CD4-positive, alpha-beta T cell treated with Interleukin-2 at 100 ng/mL for 4 hours (primary cell): Measurements from ENCODE around the gene TBC1D10B.
"Not testable (repeated sequence)": the region's sequence is repeated elsewhere in the genome, so short reads cannot be mapped to it uniquely, and the experiment has no call there.

Source experiments
- DNase-seq: peaks from one replicate; pipeline ENCODE4 v3.0.0-alpha.2; 2020; ENCODE audit warnings: low spot score

TBC1D10B gene

DNA sequence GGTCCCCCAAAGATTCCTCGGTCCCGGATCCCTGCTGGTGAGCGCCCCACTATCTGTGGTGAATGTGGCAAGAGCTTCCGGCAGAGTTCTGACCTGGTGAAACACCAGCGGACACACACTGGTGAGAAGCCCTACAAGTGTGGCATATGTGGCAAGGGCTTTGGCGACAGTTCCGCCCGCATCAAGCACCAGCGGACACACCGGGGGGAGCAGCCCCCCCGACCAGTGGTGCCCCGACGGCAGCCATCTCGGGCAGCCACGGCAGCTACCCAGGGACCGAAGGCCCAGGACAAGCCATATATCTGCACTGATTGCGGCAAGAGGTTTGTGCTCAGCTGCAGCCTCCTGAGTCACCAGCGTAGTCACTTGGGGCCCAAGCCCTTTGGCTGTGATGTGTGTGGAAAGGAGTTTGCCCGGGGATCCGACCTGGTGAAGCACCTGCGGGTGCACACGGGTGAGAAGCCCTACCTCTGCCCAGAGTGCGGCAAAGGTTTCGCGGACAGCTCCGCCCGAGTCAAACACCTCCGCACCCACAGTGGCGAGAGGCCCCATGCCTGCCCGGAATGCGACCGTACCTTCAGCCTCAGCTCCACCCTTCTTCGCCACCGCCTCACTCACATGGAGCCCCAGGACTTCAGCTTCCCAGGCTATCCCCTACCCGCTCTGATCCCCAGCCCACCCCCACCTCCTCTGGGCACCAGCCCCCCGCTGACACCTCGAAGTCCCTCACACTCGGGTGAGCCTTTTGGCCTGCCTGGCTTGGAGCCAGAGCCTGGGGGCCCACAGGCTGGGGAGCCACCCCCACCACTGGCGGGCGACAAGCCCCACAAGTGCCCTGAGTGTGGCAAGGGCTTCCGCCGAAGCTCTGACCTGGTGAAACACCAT, 27.7 kb upstream of the TBC1D10B start:
- no peak for DNase-seq

DNA sequence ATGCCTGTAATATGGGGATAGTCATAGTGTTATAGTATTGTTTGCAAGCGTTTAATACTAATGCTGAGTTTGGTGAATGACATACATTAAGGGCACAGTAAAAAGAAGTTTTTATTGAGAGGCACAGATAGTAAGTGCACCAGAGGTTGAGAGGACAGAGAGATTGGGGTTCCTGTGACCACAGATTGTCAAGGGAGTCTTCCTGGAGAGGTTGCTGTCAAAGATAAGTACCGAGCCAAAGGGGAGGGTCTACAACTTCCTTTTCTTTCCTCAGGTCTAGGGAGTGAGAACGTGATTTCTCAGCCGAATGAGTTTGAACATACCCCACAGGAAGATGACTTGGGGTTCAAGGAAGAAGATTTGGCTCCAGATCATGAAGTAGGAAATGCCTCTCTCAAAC, 26.8 kb upstream of the TBC1D10B start:
- DNase-seq, result no peak

DNA sequence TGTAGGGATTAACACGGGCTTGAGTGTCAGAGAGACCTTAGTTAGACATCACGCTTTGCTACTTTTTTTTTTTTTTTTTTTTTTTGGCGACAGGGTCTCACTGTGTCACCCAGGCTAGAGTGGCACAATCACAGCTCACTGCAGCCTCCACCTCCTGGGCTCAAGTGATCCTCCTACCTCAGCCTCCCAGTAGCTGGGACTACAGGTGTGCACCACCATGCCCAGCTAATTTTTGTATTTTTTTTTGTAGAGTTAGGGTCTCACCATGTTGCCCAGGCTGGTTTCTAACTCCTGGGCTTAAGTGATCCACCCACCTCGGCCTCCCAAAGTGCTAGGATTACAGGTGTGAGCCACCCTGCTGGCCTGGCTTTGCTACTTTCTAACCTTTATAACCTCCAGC, 26.3 kb upstream of the TBC1D10B start:
- not testable (repeated sequence) for DNase-seq

DNA sequence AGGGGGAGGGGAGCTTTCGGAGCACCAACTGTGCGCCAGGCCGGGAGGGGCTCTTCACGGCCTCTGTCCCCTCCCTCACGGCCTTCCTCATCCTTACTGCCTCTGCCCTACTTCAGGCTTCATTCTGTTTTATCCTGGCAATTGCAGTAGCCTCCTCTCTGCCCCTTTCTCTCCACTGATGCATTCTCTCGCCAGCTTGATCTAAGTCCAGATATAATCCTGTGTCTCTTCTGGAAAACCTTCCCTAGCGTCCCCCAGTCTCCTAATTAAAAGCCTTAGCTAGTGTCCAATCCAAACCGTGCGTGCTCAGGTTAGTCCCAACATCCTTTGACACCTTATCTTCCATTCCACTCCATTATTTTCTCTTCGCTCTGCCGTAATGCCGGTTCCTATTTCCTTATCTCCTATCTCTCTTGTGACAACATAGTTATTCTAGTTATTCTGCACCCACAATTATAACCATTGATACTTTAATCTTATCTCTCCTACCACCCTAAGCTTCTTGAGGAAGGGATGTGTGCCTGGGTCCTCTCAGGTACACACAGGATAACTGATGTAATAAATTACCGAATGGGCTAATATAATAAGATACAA, 25.8 kb upstream of the TBC1D10B start:
- no peak for DNase-seq

DNA sequence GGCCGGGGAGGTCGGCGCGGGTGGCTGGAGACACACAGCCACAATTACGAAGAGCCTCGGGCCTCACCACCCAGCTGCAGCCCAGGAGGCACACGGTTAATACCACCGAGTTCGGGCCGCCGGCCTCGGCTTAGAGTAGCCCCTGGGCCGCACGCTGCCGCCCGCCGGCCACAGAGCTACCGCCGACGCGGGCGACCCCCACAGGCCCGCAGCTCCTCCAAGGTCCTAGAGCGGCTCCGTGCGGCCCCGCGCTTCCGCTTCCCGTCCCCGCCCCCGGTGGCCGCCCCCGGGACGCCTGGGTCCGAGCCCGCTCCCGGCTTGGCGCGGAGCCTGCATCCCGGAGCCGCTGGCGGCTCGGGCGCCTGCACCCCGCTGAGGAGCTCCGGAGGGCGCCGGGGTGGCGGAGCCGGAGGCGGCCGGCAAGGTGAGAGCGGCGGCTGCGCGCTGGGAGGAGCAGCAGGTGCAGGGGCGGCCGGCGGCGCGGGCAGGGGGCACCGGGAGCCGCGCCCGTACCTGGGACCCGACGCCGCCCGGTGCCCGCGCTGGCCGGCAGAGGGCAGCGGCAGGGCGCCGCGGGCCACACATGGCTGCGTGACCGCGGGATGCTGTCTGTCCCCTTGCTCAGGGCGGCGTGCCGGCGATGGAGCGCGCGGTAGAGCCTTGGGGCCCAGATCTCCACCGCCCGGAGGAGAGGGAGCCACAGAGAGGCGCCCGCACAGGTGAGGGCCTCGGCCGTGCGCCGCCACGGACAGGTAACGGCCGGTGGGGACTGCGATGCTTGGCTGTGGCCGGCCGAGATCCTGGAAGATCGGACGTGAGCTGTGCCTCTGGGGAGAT, 25.1 kb upstream of the TBC1D10B start, which contains the start of gene ZNF48:
TSS of gene ZNF48 (plus strand) at position 266 of the 837 bp plus-strand sequence. CDS start at position 641, 375 bp downstream.
- peak; percentile 69 for DNase-seq

DNA sequence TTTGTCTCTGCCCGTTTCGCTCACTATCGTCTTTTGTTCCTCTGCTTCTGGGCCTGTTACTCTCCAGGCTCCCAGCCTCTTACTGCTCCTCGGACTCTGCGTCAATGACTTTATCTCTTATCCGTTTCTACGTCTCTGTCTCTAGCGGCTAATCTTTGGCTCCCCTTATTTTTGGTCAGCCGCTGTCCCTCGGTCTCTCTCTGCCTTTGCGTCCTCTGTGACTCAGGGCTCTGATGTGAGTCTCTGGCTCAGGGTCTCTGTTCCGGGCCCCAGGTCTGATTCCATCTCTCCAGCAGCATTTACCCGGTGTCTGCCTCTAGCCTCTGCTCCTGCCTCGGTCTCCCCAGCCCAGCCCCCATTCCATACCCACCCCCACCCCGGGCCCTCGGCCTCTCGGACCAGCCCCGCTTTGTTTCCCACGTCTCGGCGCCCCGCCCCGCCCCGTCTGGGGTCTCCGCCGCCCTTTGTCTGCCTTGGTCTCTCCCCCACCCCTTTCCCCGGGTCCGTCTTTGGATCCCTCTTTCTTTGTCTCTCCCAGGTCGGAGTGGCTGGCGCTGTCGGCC, 24.4 kb upstream of the TBC1D10B start:
- no peak for DNase-seq

DNA sequence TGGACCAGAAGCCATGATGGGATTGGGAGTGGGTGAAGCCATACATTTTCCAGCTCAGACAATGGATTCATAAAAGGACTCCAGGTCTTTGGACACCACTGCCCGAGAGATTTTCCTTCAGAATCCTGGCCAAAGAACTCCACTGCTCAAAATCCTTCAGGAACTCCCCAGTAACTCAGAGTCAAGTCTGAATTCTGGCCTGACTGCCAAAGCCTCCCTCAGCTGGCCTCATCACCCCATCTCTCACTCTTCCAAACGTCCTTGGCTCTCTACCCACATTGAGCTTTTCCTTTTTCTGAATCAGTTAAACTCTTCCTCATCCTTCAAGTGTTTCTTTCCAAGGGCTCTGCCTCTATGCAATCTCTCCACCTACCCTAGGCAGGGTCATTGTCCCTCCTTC, 13.2 kb upstream of the TBC1D10B start:
- DNase-seq, result no peak

DNA sequence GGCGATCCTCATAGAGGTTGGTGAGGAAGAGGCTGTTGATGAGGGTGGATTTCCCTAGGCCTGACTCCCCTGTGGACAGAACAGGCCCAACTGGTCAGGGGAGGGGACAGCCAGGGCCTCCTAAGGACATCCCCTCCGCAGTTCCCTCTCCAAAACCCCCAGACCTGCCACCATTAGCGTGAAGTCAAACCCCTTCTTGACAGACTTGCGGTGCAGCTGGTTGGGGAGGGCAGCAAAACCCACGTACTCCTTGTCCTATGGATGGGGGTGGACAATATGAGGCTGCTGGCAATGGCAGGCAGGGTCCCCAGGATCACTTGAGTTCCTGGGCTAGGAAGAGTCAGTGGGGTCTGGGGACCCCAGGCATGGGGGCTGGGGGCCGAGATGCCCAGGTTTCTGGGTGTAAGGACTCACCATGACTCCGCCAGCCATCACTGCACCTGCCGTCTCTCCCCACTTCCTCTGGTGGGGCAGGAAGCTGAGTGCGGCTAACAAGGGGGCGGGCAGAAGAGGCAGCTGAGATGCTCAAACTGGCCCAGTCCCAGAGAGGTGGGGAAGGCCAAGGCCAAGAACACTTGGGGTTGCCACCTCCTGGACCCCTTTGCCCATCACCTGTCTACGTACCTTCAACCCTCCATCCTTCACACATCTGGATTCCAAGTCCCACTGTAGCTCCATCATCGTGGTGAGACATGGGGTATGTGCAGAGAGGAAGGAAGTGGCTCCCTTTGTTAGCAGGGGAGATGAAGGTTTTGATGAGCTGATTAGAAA, 12.0 kb upstream of the TBC1D10B start, which contains the start of gene SEPTIN1:
TSS of gene SEPTIN1 (minus strand) at position 451 of the 771 bp plus-strand sequence. CDS start at position 432, 19 bp downstream.
- DNase-seq, result peak; percentile 81

DNA sequence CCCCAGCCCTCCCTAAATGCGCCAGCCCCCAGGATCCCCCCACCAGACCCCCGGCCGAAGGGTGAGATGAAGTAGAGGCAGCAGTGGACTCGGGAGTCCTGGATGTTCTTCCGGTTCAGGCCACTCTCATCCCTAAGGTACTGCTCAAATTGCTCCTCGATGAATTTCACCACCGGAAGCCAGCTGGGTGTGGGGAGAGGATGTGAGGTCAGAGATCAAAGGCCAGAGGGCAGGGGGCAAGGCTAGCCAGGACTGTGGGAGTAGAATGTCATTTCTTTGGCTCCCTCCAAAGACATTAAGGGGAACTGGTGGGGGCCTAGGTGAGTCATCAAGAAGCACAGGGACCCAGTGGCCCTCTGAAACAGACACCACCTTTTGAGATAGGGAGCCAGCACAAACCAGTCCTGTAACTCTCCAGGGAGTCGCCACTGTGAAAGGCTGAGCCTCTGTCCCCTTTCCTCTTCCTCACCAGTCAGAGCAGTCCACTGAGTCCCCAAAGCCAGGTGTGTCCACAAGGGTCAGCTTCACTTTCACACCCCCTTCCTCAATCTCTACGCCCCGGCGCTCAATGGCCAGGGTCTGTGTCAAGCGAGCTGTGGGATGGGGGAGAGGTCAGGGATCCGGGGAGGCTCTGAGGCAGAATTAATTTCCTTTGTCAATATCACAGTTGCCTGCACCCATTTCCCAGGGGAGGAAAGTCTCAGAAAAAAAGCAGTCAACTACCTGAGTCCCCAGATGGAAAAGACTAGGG, 11.2 kb upstream of the TBC1D10B start:
- DNase-seq, result peak; percentile 47

DNA sequence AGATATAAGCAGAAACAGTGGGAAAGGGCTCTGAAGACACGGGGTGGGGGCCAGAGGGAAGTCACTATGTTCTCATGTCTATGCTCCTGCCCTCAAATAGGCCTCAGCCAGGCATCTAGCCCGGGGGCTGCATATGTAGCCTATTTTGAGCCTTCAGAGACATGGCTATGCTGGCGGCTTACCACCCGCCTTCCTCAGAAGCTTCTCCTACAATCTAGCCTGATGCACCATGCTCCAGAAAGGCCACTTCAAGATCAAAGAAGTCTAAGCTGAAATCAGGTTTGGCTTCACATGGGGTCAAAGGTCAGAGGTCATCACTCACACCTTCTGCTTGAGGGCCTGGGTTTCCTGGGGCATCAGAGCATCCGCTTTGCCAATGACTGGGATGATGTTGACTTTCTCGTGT, 10.5 kb upstream of the TBC1D10B start:
- DNase-seq, result no peak

DNA sequence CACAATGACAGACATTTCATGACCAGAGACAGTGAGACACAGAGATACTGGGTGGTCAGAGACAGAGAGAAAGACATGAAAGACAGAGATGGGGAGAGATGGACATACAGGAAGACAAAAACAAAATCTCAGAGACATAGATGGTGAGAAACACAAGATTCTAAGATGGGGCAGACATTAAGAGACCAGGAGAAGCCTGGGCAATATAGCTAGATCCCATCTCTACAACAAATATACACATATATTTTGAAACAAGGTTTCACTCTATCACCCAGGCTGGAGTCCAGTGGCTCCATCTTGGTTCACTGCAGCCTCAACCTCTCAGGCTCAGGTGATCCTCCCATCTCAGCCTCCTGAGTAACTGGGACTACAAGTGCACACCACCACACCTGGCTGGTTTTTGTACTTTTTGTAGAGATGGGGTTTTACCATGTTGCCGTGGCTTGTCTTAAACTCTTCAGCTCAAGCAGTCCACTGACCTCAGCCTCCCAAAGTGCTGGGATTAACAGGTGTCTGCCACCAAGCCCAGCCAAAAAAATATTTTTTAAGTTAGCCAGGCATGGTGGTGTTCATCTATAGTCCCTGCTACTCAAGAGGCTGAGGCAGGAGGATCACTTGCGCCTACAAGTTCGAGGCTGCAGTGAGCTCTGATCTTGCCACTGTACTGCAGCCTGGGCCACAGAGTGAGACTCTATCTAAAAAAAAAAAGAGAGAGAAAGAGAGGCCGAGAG, 9.9 kb upstream of the TBC1D10B start:
- DNase-seq, result no peak

DNA sequence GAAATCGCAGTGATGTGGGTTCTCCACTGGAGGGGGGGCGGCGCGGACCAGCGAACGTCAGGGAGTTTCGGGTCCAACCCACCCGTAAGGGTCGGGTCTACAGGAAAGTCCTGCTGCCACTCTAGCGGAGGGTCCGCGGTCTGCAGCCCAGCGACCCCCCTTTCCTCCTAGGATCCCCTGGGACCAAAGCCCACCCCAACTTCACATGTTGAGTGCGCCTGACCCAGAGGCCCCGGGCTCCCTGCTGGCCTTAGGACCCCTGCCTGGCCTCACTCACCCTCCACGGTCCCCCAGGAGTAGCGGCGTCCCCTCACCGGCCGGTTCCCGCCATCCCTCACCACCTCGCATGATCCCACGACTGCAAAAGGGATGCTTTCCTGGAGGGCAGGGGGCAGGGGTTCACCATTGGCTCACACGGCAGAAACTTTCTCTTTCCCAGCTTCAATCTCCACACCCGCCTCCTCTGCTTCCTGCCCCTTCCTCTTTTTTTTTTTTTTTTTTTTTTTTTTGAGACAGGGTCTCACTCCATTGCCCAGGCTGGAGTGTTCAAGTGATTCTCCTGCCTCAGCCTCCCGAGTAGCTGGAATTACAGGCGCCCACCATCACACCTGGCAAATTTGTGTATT, 9.0 kb upstream of the TBC1D10B start:
- no peak for DNase-seq

DNA sequence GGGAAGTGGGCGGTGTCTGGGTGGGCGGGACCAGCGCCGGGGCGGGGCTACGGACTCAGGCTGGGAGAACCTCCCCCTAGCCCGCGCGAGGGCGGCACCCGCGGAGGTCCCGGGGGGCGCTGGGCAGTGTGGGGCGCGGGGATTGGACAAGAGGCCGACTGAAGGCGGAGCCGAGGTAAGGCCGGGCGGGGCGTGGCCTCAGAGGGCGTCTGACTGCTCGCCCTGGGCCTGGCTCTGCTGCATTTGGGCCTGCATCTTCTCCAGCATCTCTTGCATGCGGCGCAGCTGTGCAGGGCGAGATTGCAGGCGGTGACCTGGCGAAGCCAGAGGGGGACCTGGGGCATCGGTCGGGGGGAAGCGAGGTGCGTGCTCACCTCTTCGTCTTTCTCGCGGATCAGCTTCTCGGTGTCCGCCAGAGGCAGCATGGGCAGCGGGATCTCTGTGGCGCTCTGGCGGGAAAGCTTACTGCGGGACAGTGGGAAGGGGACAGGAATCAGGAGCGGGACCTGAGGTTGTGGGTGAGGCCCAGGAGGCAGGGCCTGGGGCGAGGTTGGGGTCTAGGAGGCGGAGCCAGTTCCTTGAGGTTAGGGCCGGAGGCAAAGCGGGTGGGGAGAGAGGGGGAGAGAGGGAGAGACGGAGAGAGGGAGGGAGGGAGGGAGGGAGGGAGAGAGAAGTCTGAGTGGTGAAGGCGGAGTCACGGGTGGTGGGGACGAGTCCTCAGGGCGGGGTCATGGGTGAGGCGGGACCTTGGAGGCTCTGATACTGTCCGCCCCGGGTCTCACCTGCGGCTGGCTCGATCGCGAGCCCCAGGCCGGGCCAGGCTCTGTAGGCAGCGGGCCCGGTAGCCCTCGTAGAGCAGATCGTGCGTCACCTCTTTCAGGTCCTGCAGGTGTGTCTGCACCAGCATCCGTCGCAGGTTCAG, 8.2 kb upstream of the TBC1D10B start:
- peak; percentile 99 for DNase-seq

DNA sequence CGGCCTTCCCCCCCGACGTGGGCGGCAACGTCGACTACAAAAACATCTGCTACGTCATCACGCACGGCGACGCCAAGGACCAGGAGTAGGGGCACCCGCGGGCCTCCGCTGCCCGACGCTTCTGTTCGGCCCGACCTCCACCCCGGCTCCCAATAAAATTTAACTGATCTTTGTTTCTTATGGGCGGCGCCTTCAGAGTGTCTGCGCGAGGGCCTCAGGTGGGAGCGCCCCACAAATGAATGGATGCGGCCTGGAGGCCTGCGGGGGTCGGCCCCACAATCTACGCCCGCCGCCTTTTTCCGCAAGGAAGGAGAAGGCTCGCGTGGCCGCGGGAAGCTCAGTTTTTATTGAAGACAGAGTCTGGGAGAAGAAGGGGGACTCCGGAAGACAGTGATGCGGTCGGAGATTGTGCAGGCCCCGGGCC, 7.5 kb upstream of the TBC1D10B start:
- peak; percentile 90 for DNase-seq

DNA sequence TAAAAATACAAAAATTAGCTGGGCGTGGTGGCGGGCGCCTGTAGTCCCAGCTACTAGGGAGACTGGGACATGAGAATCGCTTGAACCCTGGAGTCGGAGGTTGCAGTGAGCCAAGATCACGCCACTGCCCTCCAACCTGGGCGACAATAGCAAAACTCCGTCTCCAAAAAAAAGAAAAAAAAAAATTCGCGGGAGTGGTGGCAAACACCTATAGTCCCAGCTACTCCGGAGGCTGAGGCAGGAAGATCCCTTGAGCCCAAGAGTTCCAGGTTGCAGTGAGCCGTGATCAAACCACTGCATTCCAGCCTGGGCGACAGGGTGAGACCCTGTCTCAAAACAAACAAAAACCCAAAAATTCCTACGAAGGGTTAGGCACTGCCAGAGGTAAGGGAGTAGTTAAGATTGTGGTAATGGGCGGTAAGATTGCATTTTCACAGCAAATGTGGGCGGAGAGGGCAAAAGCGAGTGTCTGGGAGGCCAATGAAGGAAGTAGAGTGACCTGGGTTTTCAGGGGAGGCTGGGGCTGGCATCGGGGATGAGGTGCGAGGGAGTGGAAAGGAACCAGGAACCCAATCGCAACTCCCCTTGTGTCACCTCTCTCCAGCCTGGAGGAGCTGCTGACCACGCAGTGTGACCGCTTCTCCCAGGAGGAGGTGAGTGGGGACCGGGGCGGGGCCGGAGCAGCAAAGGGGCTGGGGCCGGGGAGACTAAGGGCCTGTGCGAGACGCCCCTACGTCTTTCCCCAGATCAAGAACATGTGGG, 6.9 kb upstream of the TBC1D10B start:
- no peak for DNase-seq

DNA sequence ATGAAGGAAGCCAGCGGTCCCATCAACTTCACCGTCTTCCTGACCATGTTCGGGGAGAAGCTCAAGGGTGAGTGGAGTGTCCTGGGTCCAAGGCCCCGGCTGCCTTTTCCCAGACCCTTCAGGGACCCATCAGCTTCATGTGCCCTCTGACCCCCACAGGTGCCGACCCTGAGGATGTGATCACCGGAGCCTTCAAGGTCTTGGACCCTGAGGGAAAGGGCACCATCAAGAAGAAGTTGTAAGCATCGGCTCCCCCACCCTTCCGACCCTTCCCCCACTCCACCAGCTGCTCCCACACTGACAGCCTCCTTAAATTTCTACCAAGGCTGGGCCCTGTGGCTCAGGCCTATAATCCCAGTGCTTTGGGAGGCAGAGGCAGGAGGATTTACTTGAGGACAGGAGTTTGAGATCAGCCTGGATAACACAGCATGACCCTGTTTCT, 6.2 kb upstream of the TBC1D10B start:
- DNase-seq, result no peak

DNA sequence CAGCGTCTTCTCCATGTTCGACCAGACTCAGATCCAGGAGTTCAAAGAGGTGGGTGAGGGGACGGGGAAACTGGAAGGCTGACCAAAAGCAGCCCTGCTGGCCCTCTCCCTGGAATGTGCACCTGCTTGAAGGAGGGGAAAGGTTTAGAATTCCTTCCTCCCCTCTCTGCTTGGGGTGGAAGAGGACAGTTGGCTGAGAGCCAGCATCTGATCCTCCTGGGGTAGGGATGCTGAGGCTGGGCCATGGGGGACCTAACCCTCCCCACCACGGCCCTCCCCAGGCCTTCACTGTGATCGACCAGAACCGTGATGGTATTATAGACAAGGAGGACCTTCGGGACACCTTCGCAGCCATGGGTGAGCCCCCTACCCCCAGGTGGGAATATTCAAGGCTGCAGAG, 5.6 kb upstream of the TBC1D10B start:
- DNase-seq, result no peak
